Erythroblast (primary cell): ENCODE measurements around the gene AFG1L.
"Not testable (repeated sequence)": the region's sequence is repeated elsewhere in the genome, so short reads cannot be mapped to it uniquely, and the experiment has no call there.

Experiments
- DNase-seq, 2 experiments: peaks; one replicate each; lab custom pipeline; 2025; lab: John Stamatoyannopoulos, UW
- GATA1 ChIP-seq: IDR thresholded peaks from 2 replicates; pipeline ENCODE4 v1.6.1; 2011; ENCODE audit warnings: low read depth, mild to moderate bottlenecking, control low read depth, low read length, moderate library complexity
- POLR2A ChIP-seq: IDR thresholded peaks from 2 replicates; pipeline ENCODE4 v1.6.1; 2011; ENCODE audit warnings: mild to moderate bottlenecking, low read length

Gene AFG1L

DNA sequence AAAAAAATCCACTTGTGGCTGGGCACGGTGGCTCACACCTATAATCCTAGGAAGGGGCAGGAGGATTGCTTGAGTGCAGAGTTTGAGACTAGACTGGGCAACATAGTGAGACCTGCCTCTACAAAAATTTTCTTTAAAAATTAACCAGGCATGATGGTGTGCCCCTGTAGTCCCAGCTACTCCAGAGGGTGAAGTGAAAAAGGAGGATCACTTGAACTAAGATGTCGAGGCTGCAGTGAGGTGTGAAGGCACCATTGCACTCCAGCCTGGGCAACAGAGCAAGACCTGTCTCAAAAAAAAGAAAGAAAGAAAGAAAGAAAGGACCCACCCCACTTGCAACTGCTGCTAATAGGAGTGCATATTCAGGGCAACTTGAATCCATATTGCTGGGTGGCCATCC, 20.3 kb upstream of the AFG1L start:
- DNase-seq = no peak
- TF ChIP-seq POLR2A (no peak), GATA1 (no peak)

DNA sequence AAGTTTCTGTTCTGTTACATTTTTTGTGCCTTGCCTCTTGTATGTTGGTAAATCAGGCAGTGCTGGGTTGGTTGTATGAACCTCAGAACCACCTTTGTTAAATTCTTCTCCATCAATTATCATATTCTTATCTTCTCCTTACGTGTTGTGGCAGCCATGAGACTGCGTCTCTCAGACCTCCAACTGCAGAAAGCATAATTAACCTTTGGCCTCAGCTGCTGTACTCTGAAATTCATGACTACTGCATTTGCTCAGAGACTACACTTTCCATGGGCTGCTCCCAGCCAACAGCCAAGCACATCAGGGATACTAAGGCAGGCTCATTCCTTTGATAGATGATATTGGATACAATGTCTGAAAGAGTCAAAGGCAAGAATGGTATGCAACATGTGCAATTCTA, 18.9 kb upstream of the AFG1L start:
- TF ChIP-seq GATA1 (no peak), POLR2A (no peak)
- no peak for DNase-seq

DNA sequence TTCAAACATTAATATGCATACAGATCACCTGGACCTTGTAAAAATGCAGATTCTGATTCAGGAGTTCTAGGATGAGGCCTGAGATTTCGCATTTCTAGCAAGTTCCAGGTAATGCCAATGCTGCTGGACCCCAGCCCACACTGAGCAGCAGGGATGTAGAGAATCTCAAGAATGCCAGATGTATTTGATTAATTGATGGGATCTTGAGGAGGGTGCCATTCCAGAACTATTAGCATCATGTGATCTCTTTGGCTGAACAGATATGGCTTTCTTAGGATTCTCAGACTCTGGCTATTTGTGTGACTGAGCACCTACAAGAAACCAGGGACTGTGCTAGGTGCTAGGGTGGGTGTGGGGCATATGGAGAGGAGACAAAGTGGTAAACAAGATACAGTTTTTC, 17.6 kb upstream of the AFG1L start:
- no peak for DNase-seq
- TF ChIP-seq POLR2A (no peak), GATA1 (no peak)

DNA sequence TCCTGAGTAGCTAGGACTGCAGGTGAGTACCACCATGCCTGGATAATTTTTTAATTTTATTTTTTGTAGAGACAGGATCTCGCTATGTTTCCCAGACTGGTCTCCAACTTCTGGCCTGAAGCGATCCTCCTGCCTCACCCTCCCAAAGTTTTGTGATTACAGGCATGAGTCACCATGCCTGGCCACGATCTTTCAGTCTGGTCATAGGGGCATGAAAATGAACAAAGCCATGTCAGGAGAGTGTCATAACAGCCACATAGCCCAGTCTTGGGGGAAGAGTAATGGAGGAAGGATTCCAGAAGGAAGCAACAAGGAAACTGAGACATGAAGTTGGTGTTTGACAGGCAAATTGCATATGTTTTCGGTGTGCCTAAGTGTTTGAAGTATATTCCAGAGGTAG, 17.0 kb upstream of the AFG1L start:
- peak in 1 of 2 experiments; percentile 5 for DNase-seq

DNA sequence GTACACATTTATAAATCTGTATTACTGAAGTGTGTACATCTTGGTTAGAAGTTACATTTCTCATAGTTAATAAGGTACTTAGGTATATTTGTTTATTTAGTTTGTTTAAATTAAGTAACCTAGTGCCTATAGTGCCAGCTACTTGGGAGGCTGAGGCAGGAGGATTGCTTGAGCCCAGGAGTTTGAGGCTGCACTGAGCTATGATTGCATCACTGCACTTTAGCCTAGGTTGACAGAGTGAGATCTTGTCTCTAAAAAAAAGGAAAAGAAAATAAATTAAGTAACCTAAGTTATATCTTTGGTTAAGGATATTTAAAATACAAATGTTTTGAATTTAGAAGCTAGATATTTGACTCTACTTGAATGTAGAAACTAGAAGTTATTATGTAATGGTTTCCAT, 9.5 kb upstream of the AFG1L start:
- TF ChIP-seq POLR2A (no peak), GATA1 (no peak)
- no peak for DNase-seq

More for the DNA sequence above, 17.0 kb upstream of the AFG1L start:
- no peak for TF ChIP-seq GATA1
- no peak for TF ChIP-seq POLR2A

DNA sequence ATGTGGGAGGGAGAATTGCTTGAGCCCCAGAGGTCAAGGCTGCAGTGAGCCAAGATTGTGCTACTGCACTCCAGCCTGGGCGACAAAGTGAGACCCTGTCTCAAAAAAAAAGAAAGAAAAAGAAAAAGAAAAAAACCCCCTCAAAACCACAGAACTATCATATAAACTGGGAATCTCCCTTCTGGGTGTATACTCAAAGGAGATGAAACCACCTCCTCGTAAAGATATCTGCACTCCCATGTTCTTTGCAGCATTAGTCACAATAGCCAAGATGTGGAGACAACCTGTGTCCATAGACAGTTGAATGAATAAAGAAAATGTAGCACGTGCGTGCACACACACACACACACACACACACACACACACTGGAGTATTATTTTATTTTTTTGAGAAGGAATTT, 8.5 kb upstream of the AFG1L start:
- DNase-seq = no peak
- TF ChIP-seq POLR2A = no peak
- TF ChIP-seq GATA1 = no peak

DNA sequence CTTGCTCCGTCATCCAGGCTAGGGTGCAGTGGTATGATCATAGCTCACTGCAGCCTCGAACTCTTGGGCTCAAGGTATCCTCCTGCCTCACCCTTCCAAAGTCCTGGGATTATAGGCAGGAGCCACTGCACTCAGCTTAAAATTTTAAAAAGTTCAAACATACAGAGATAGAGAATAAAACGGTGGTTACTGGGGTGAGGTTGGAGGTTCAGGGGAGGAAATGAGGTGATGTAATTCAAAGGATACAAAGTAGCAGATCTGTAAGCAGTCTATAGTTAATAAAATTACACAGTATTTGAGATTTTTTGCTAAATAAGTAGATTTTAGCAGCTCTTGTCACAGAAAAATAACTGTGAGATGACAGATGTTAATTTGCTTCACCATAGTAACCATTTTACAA, 7.5 kb upstream of the AFG1L start:
- TF ChIP-seq POLR2A = no peak
- TF ChIP-seq GATA1 = no peak
- no peak for DNase-seq

DNA sequence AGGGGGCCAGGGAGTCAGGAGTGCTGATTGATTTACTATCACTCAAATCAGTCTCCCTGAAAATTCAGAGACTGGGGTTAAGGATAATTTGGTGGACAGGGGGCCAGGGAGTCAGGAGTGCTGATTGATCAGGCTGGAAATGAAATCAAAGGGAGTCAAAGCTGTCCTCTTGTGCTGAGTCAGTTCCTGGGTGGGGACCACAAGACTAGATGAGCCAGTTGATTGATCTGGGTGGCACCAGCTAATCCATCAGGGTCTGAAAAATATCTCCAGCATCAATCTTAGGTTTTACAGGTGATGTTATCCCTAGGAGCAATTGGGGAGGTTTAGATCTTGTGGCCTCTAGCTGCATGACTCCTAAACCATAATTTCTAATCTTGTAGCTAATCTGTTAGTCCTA, 6.1 kb upstream of the AFG1L start:
- no peak for TF ChIP-seq GATA1
- no peak for TF ChIP-seq POLR2A
- no peak for DNase-seq

DNA sequence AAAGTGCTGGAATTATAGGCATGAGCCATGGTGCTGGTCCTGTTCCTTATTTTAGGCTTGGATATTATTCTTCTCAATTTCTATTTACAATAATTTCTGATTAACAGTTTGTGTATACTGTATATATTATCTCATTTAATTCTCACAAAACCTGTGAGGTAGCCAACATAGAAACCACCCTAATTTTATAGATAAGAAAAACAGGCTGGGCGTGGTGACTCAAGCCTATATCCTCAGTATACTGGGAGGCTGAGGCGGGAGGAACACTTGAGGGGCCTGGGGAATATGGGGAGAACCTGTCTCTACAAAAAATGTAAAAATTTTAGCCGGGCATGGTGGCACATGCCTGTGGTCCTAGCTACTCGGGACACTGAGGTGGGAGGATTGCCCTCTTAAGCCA, 3.8 kb upstream of the AFG1L start:
- TF ChIP-seq POLR2A (no peak), GATA1 (no peak)
- DNase-seq = peak; percentile 12 to 43

DNA sequence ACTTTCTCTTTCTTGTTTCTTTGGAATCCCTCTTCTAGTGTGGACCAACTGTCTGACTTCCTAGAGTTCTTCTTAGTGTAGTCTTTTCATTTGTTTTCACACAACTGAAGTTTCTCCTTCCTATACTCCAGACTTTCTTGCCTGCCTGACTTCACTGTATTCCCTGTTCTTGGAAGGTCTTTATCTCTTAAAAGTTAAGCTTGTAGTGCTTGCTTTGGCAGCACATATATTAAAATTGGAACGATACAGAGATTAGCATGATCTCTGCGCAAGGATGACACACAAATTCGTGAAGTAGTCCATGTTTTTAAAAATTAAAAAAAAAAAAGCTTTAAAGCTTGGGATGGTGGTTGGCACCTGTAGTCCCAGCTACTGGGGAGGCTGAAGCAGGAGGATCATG, 2.3 kb upstream of the AFG1L start:
- not testable (repeated sequence) for DNase-seq

DNA sequence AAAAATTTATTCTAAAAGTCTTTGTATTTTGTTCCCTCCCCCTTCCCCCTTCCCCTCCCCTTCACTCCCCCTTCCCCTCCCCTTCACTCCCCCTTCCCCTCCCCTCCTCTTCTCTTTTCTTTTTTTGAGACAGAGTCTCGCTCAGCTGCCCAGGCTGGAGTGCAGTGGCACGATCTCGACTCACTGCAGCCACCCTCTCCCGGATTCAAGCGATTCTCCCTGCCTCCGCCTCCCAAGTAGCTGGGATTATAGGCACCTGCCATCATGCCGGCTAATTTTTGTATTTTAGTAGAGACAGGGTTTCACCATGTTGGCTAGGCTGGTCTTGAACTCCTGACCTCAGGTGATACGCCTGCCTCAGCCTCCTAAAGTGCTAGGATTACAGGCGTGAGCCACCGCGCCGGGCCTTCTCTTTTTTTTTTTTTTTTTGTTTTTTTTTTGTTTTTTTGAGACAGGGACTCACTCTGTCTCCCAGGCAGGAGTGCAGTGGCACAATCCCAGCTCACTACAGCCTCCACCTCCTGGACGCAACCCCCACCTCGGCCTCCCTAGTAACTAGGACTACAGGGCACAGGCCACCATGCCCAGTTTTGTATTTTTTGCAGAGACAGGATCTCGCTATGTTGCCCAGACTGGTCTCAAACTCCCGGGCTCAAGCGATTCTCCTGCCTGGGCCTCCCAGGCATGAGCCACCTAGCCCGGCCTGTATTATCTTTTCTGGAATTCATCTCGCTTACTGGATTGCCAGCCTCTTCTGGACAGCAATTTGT, 1.1 kb upstream of the AFG1L start:
- TF ChIP-seq GATA1 = no peak
- TF ChIP-seq POLR2A = no peak
- DNase-seq = no peak

DNA sequence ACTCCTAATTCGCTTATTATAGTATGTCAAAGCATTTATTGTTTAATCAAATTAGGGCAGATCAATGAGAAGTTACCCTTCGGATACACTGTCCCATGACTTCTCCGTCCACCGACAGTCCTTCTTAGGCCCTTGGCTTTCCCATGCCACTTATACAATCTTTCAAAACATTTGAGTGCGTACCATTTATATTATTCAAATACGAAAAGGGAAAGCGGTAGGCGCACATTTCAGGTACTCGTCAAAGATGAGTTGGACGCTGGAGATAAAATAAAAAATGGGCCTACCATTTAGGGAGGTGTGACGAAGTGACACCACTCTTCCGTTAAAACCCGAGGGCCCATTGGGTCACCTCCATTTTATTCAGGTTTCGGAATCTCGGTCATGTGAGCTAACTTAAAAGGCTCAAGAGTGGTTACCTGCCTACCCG, 542 bp upstream of the AFG1L start:
- DNase-seq = no peak
- TF ChIP-seq POLR2A (no peak), GATA1 (no peak)

DNA sequence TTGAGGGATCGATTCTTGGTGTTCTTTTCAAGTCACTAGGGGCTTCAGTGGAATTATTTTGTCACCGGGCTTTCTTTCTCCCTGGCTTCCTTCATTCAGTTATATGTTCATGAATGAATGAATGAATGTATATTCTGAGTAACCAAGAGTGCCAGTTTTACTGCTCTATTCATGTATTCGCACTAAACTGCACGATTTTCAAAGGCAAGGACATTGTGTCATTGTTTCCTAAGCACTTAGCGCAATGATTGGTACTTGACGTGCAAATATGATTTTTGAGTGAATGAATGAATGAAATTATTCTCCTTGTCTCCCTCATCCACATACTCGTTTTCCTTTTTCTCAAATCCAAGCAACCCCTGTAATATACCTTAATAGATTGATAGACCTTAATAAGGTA, 822 bp downstream of the AFG1L start:
- TF ChIP-seq POLR2A = no peak
- TF ChIP-seq GATA1 = no peak

DNA sequence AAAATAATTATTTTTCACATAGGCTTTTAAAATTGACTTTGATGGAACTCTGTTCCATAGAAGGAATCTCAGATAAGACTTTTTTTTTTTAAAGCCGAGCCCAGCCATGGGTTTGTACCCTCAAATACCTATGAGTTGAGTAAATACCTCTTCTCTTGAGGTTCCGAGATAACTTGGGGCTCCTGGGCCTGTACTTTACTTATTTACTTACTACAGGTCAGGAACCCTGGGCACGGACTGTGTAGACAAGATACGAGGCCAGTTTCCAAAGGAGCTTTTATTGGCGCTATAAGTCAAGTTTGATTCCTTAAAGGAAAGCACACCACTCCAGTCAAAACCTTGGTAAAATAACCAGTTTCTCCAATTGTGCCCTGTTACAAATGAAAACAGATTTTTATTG, 7.5 kb downstream of the AFG1L start:
- no peak for TF ChIP-seq POLR2A
- no peak for TF ChIP-seq GATA1
- no peak for DNase-seq

More for the DNA sequence above, 822 bp downstream of the AFG1L start:
- peak in 1 of 2 experiments; percentile 43 for DNase-seq

DNA sequence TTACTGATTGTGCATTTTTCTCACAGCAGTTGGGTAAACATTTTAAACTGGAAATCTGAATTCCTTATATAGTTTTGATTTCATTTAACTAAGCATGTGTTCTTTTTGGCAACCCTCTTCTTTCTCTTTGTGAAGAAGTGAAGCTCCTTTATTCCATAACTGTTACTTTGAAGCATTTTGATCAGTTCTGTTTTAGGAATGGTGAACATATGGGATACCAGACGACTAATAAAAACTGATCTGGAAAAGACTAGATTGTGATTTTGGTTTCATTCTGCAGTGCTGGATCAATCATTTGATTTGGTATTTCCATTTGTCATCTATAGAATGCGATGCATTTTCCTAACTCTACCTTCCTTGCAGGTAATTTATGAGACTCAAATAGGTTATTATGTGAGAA, 9.8 kb downstream of the AFG1L start:
- TF ChIP-seq GATA1 = no peak
- DNase-seq = no peak

DNA sequence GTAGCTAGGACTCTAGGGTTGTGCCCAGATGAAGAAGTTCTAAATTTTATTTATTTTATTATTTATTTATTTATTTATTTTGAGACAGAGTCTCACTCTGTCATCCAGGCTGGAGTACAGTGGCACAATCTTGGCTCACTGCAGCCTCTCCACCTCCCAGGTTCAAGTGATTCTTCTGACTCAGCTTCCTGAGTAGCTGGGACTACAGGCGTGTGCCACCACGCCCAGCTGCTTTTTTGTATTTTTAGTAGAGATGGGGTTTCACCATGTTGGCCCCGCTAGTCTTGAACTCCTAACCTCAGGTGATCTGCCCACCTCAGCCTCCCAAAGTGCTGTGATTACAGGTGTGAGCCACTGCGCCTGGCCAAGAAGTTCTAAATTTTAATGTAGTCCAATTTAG, 13.8 kb downstream of the AFG1L start:
- DNase-seq = not testable (repeated sequence)
